Keratinocyte (primary cell): ENCODE measurements around the gene ACP7. TPM values are rescaled to one million over a fixed set of nuclear protein-coding genes. Genes with fewer than 3 reads are reported as not detected.
A peak's percentile ranks its signal among the peaks of the same experiment; 100 is the strongest.

Source experiments
- DNase-seq: peaks from one replicate; pipeline ENCODE4 v3.0.0-alpha.2; 2011; ENCODE audit warnings: low read depth, missing footprints, low spot score
- FAIRE-seq: peaks from 2 replicates; lab custom pipeline; 2011; peaks lifted over from hg19 to GRCh38; lab: Jason Lieb, UNC
- H2AFZ ChIP-seq: 2 replicates; pipeline ENCODE4 v1.6.0; 2012; ENCODE audit warnings: low read length, control low read depth, inconsistent platforms; ENCODE audit not compliant: control insufficient read depth
- H3K27ac ChIP-seq: 2 replicates; pipeline ENCODE4 v1.5.1; 2011; ENCODE audit warnings: low read length; ENCODE audit not compliant: control insufficient read depth, insufficient read depth
- H3K27me3 ChIP-seq: 3 replicates; pipeline ENCODE4 v1.6.0; 2011; ENCODE audit warnings: low read length; ENCODE audit not compliant: control insufficient read depth, insufficient read depth; ENCODE audit errors: extremely low read depth
- H3K36me3 ChIP-seq, 2 experiments: 2 replicates in 1 of 2; 3 replicates in 1 of 2; pipeline ENCODE4 v1.5.1; 2011; ENCODE audit warnings: low read length in 2 of 2, mild to moderate bottlenecking in 1 of 2; ENCODE audit not compliant: control insufficient read depth in 2 of 2, insufficient read depth in 2 of 2; ENCODE audit errors: extremely low read depth in 1 of 2
- H3K4me1 ChIP-seq: 3 replicates; pipeline ENCODE4 v1.5.1; 2011; ENCODE audit warnings: low read length; ENCODE audit not compliant: control insufficient read depth, insufficient read depth; ENCODE audit errors: extremely low read depth
- H3K4me2 ChIP-seq: 3 replicates; pipeline ENCODE4 v1.6.0; 2011; ENCODE audit warnings: low read depth, low read length; ENCODE audit not compliant: control insufficient read depth, insufficient read depth; ENCODE audit errors: extremely low read depth
- H3K4me3 ChIP-seq, 3 experiments: fragments of 200-600 bp in 1 of 3; sonication (generic) in 1 of 3; 2 replicates in 2 of 3; 3 replicates in 1 of 3; pipeline ENCODE4 v1.5.1; 2011 to 2016; ENCODE audit warnings: low read length in 3 of 3, mild to moderate bottlenecking in 3 of 3, control low read depth in 2 of 3, inconsistent platforms in 1 of 3, low read depth in 1 of 3, mixed read lengths in 1 of 3, mixed run types in 1 of 3, moderate library complexity in 1 of 3; ENCODE audit not compliant: control insufficient read depth in 2 of 3, insufficient read depth in 2 of 3; ENCODE audit errors: extremely low read depth in 1 of 3
- H3K79me2 ChIP-seq: 2 replicates; pipeline ENCODE4 v1.6.0; 2012; ENCODE audit warnings: low read length; ENCODE audit not compliant: control insufficient read depth, insufficient read depth
- H3K9ac ChIP-seq: 3 replicates; pipeline ENCODE4 v1.6.0; 2011; ENCODE audit warnings: low read length; ENCODE audit not compliant: control insufficient read depth, insufficient read depth; ENCODE audit errors: extremely low read depth
- H3K9me1 ChIP-seq: 3 replicates; pipeline ENCODE4 v1.6.0; 2011; ENCODE audit warnings: low read length; ENCODE audit not compliant: control insufficient read depth, insufficient read depth; ENCODE audit errors: extremely low read depth
- H3K9me3 ChIP-seq: 2 replicates; pipeline ENCODE4 v1.5.1; 2012; ENCODE audit warnings: low read depth, low read length; ENCODE audit not compliant: control insufficient read depth
- H4K20me1 ChIP-seq: 3 replicates; pipeline ENCODE4 v1.6.0; 2011; ENCODE audit warnings: low read length; ENCODE audit not compliant: control insufficient read depth, insufficient read depth; ENCODE audit errors: extremely low read depth
- EZH2 ChIP-seq: IDR thresholded peaks from one replicate; pipeline ENCODE4 v1.6.1; 2012; ENCODE audit warnings: inconsistent platforms, mild to moderate bottlenecking, low read length, moderate library complexity
- dilution Hi-C: fragments of 300-500 bp; cut with MboI; formaldehyde crosslinking; loops from one replicate; pipeline ENCODE4 v1.7.0; 2020; ENCODE audit warnings: low sequenced_read_pairs; ENCODE audit not compliant: extremely low pct_ligation_motif_present
- polyA plus RNA-seq, 5 experiments: library from polyadenylated mRNA; depleted of rRNA in 3 of 5; stranded (reverse) in 3 of 5; stranded (forward) in 1 of 5; unstranded in 1 of 5; fragments of >200 nt; gene quantifications; 1 replicate in 1 of 5; 2 replicates in 3 of 5; 3 replicates in 1 of 5; pipeline versions ENCODE4 v1.2.1 to v1.2.3, GENCODE V29; 2011 to 2012; ENCODE audit warnings: missing spikeins in 2 of 5, low read depth in 1 of 5, low replicate concordance in 1 of 5
- TF ChIP-seq, protein P1 (sequence below), 3 experiments: IDR thresholded peaks in 1 of 3; conservative IDR thresholded peaks in 1 of 3; optimal IDR thresholded peaks in 1 of 3; 2 replicates in 2 of 3; 3 replicates in 1 of 3; pipeline versions ENCODE3 to v1.5.1; 2011; ENCODE audit warnings: low read length in 3 of 3, mild to moderate bottlenecking in 3 of 3, moderate library complexity in 2 of 3, control low read depth in 1 of 3, inconsistent platforms in 1 of 3; ENCODE audit not compliant: insufficient read depth in 2 of 3; ENCODE audit errors: extremely low read depth in 1 of 3

ACP7 gene
- polyA plus RNA-seq, 1 donor (not counting 4 experiments of a cell fraction or from before 2014, with no cell fraction given) = 0.09 TPM

- Histone ChIP-seq H3K36me3 (no peaks in the 10 kb centered on the region), H3K4me3 (no peak overlapping the region), H3K9me1 (no peaks in the 10 kb centered on the region), H3K79me2 (no peaks in the 10 kb centered on the region), H3K9me3 (no peaks in the 10 kb centered on the region), H3K4me2 (peak overlapping the region; percentile 25), H3K27me3 (no peaks in the 10 kb centered on the region), H2AFZ (no peak overlapping the region), H3K4me1 (peaks cover 32% of the 10 kb centered on the region), H4K20me1 (no peaks in the 10 kb centered on the region), H3K9ac (no peak overlapping the region), H3K27ac (peak overlapping the region; percentile 69)
- peak; percentile 98 for DNase-seq
- TF ChIP-seq EZH2 = no peak
- TF ChIP-seq, protein P1, sequence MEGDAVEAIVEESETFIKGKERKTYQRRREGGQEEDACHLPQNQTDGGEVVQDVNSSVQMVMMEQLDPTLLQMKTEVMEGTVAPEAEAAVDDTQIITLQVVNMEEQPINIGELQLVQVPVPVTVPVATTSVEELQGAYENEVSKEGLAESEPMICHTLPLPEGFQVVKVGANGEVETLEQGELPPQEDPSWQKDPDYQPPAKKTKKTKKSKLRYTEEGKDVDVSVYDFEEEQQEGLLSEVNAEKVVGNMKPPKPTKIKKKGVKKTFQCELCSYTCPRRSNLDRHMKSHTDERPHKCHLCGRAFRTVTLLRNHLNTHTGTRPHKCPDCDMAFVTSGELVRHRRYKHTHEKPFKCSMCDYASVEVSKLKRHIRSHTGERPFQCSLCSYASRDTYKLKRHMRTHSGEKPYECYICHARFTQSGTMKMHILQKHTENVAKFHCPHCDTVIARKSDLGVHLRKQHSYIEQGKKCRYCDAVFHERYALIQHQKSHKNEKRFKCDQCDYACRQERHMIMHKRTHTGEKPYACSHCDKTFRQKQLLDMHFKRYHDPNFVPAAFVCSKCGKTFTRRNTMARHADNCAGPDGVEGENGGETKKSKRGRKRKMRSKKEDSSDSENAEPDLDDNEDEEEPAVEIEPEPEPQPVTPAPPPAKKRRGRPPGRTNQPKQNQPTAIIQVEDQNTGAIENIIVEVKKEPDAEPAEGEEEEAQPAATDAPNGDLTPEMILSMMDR (optimal IDR thresholded peaks at IDR 0.05 in 1 of 3, IDR thresholded peaks at IDR 0.05 in 1 of 3, conservative IDR thresholded peaks at IDR 0.05 in 1 of 3; ENCODE audit: extremely low read depth in 1 of 3, insufficient read depth in 2 of 3, low read length in 3 of 3) = no peak
- dilution Hi-C loops = no loop called here
- FAIRE-seq = peak; percentile 95
Observed at GRCh38 chr19:39078436-39079200, 5.5 kb upstream of the ACP7 start.

- H3K27ac ChIP-seq = no peak overlapping the region
- no peak overlapping the region for H3K4me2 ChIP-seq
- peaks cover 30% of the 10 kb centered on the region for H3K4me1 ChIP-seq
- no peaks in the 10 kb centered on the region for H3K27me3 ChIP-seq
- FAIRE-seq = peak; percentile 51
- H3K79me2 ChIP-seq = no peaks in the 10 kb centered on the region
- no peaks in the 10 kb centered on the region for H3K9me1 ChIP-seq
- dilution Hi-C loops = no loop called here
- H3K9me3 ChIP-seq = no peaks in the 10 kb centered on the region
- H3K9ac ChIP-seq = no peak overlapping the region
- H2AFZ ChIP-seq = no peak overlapping the region
- H3K36me3 ChIP-seq = no peaks in the 10 kb centered on the region
- TF ChIP-seq, protein P1 (optimal IDR thresholded peaks at IDR 0.05 in 1 of 3, IDR thresholded peaks at IDR 0.05 in 1 of 3, conservative IDR thresholded peaks at IDR 0.05 in 1 of 3; ENCODE audit: extremely low read depth in 1 of 3, insufficient read depth in 2 of 3, low read length in 3 of 3) = no peak
- TF ChIP-seq EZH2 = no peak
- H3K4me3 ChIP-seq = no peak overlapping the region
- no peaks in the 10 kb centered on the region for H4K20me1 ChIP-seq
- DNase-seq = no peak
Observed at GRCh38 chr19:39080431-39080830, 3.7 kb upstream of the ACP7 start.
